GM12878 (cell line): ENCODE measurements around the gene TUBA8. TPM values are rescaled to one million over a fixed set of nuclear protein-coding genes. Genes with fewer than 3 reads are reported as not detected.
"Not testable (repeated sequence)": the region's sequence is repeated elsewhere in the genome, so short reads cannot be mapped to it uniquely, and the experiment has no call there.

ENCODE experiments used
- ATAC-seq: fragments of 200-7000 bp; cut with Tn5 transposase; 3 replicates; pipeline ENCODE4 v1.9.1; 2020; ENCODE audit warnings: mild to moderate bottlenecking, moderate library complexity
- BruUV-seq: library from RNA; stranded (reverse); fragments of 400-500 nt; replicated peaks from 2 replicates; lab custom pipeline; 2021; lab: Mats Ljungman, UMichigan
- CTCF ChIA-PET: fragments of 300-600 bp; sonication (Branson Sonifier 250); formaldehyde crosslinking; extraction: SDS; loops from one replicate; lab custom pipeline; 2021; ENCODE audit warnings: inconsistent platforms; lab: Yijun Ruan, JAX
- POLR2A ChIA-PET: fragments of 350-600 bp; formaldehyde crosslinking; extraction: SDS; loops from one replicate; lab custom pipeline; 2021; ENCODE audit warnings: inconsistent platforms; lab: Charles Lee
- RAD21 ChIA-PET: fragments of 300-600 bp; sonication (Branson Sonifier 250); formaldehyde crosslinking; loops from one replicate; lab custom pipeline; 2023; ENCODE audit warnings: antibody characterized with exemption; ENCODE audit not compliant: unreplicated experiment; lab: Charles Lee
- SMC1A ChIA-PET: fragments of 300-600 bp; sonication (Branson Sonifier 250); formaldehyde crosslinking; loops from one replicate; lab custom pipeline; 2023; ENCODE audit not compliant: unreplicated experiment, uncharacterized antibody; lab: Charles Lee
- DNase-seq: peaks from one replicate; pipeline ENCODE4 v3.0.0-alpha.2; 2011; ENCODE audit warnings: low read depth, low spot score
- FAIRE-seq: peaks from 3 replicates; lab custom pipeline; 2011; peaks lifted over from hg19 to GRCh38; lab: Jason Lieb, UNC
- H2AFZ ChIP-seq: 2 replicates; pipeline ENCODE4 v1.6.0; 2011; ENCODE audit warnings: low read depth, low read length, control low read depth; ENCODE audit not compliant: control insufficient read depth
- H3K27ac ChIP-seq: 2 replicates; pipeline ENCODE4 v1.5.1; 2011; ENCODE audit warnings: control low read depth; ENCODE audit not compliant: control insufficient read depth, insufficient read depth
- H3K27me3 ChIP-seq, 2 experiments: replicated peaks in 1 of 2; 2 replicates each; pipeline versions ENCODE4 v1.6.0 to v1.6.1; 2011; ENCODE audit warnings: low read length in 1 of 2; ENCODE audit not compliant: control insufficient read depth in 2 of 2, insufficient read depth in 2 of 2
- H3K36me3 ChIP-seq, 2 experiments: 2 replicates each; pipeline ENCODE4 v1.5.1; 2011; ENCODE audit warnings: low read length in 1 of 2; ENCODE audit not compliant: control insufficient read depth in 2 of 2, insufficient read depth in 2 of 2
- H3K4me1 ChIP-seq: 2 replicates; pipeline ENCODE4 v1.6.1; 2011; ENCODE audit warnings: mild to moderate bottlenecking, low read length, moderate library complexity, mixed read lengths; ENCODE audit not compliant: control insufficient read depth, insufficient read depth
- H3K4me2 ChIP-seq: 2 replicates; pipeline ENCODE4 v1.6.0; 2011; ENCODE audit warnings: control low read depth; ENCODE audit not compliant: control insufficient read depth, insufficient read depth
- H3K4me3 ChIP-seq: fragments of 200-600 bp; sonication (generic); 2 replicates; pipeline ENCODE4 v1.5.1; 2016
- H3K79me2 ChIP-seq: 2 replicates; pipeline ENCODE4 v1.6.0; 2011; ENCODE audit warnings: low read length; ENCODE audit not compliant: control insufficient read depth, insufficient read depth
- H3K9ac ChIP-seq: 2 replicates; pipeline ENCODE4 v1.8.0; 2011; ENCODE audit warnings: low read length, control low read depth, mixed read lengths; ENCODE audit not compliant: control insufficient read depth, insufficient read depth
- H3K9me3 ChIP-seq: replicated peaks from 3 replicates; pipeline ENCODE4 v1.5.1; 2011; ENCODE audit warnings: mild to moderate bottlenecking, low read length; ENCODE audit not compliant: control insufficient read depth, insufficient read depth
- H4K20me1 ChIP-seq: 2 replicates; pipeline ENCODE4 v1.6.0; 2011; ENCODE audit not compliant: control insufficient read depth, insufficient read depth
- BHLHE40 ChIP-seq, 2 experiments: fragments of 450-650 bp in 1 of 2; IDR thresholded peaks; 2 replicates each; pipeline ENCODE4 v1.6.1; 2011 to 2017; ENCODE audit warnings: low read depth in 2 of 2, borderline replicate concordance in 1 of 2, improper control_type of control experiment in 1 of 2, low read length in 1 of 2, mild to moderate bottlenecking in 1 of 2
- WGBS: methylation state at CpG from one replicate; pipeline ENCODE4 v1.1.6; 2016; ENCODE audit warnings: low lambda C conversion rate; ENCODE audit not compliant: insufficient replicate concordance, insufficient coverage; ENCODE audit errors: missing lambda C conversion rate; 5-methylcytosine and 5-hydroxymethylcytosine counted together
- in situ Hi-C: fragments of 300-500 bp; cut with MboI; formaldehyde crosslinking; loops from 9 replicates; pipeline ENCODE4 v1.14.3; 2018; ENCODE audit warnings: mixed read lengths
- intact Hi-C: fragments of 100-400 bp; cut with micrococcal nuclease; formaldehyde crosslinking; loops from one replicate; pipeline ENCODE4 v1.14.2; 2022; ENCODE audit not compliant: unreplicated experiment
- polyA plus RNA-seq, 11 experiments: library from polyadenylated mRNA; depleted of rRNA in 4 of 11; unstranded in 6 of 11; stranded (reverse) in 5 of 11; fragments of >200 nt; fragmentation: Nextera tagmentation in 4 of 11; fragmentation: Illumina TruSeq in 1 of 11; extraction: Ambion mirVana in 4 of 11; extraction: Trizol in 1 of 11; gene quantifications; 1 replicate in 1 of 11; 2 replicates in 10 of 11; pipeline versions ENCODE4 v1.2.1 to v1.2.3, GENCODE V29; 2011 to 2016; ENCODE audit warnings: inconsistent platforms in 2 of 11, missing spikeins in 2 of 11, low read depth in 1 of 11
- total RNA-seq, 4 experiments: library from RNA; depleted of rRNA in 3 of 4; stranded (reverse); fragments of >200 nt in 3 of 4; fragmentation: Illumina TruSeq in 1 of 4; extraction: Trizol in 1 of 4; gene quantifications; 2 replicates each; pipeline versions ENCODE4 v1.2.1 to v1.2.3, GENCODE V29; 2013 to 2021

The TUBA8 gene
- total and polyA plus RNA-seq, 10 of the 15 experiments (the other 5 are each of a cell fraction or from before 2014, with no cell fraction given), result 2.2 to 30.3 (median 21.0) TPM

DNA sequence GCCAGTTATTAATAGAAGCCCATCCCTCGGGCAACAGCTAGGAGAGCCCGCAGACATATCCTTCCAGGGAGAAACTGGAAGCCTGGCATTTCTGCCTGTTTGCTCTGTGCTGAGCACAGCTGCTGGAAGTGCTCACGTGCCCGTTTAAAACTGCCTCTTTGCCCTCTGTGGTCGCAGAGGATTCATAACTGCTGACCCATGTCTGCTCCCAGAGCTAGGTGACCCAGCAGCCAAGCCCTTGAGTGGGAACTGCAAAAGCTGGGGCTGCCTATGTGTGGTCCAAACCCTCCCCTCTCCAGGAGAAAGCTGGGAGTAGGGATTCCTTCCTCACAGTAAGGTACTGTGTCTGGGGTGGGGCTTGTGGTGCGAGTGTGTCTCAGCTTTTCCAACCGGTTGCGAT is 54.0 kb downstream of the TUBA8 start:
- FAIRE-seq, H3K9ac ChIP-seq, H3K4me1 ChIP-seq, H3K4me2 ChIP-seq, H3K27ac ChIP-seq, H3K36me3 ChIP-seq, BruUV-seq, intact Hi-C loops, H3K9me3 ChIP-seq, DNase-seq, H4K20me1 ChIP-seq, CTCF ChIA-PET, in situ Hi-C loops, H3K4me3 ChIP-seq, POLR2A ChIA-PET, H3K27me3 ChIP-seq, H3K79me2 ChIP-seq, H2AFZ ChIP-seq: not testable (repeated sequence)
- ChIA-PET SMC1A (interaction anchor here (1.0 to 1.3 kb wide), 2 partner anchors 12 to 15 kb away, joined by 4 to 5 read pairs; partner anchors contain the start of gene USP18), RAD21 (interaction anchor here (0.9 kb wide), 1 partner anchor 15 kb away, joined by 3 read pairs; the partner anchor contains the start of gene USP18)
- ATAC-seq, result peak; percentile 66
- TF ChIP-seq BHLHE40 (IDR thresholded peaks at IDR 0.05; ENCODE audit: borderline replicate concordance in 1 of 2, low read depth in 2 of 2, low read length in 1 of 2), result peak in 1 of 2 experiments; percentile 46; a peak in 1 of 4 replicates
- WGBS, result 24% methylated on average over 6 of the region's 8 CpGs

- BruUV-seq, RAD21 ChIA-PET, in situ Hi-C loops, H3K4me1 ChIP-seq, H3K27ac ChIP-seq, H4K20me1 ChIP-seq, H3K4me2 ChIP-seq, FAIRE-seq, H3K4me3 ChIP-seq, H3K36me3 ChIP-seq, H3K27me3 ChIP-seq, DNase-seq, ATAC-seq, H3K9ac ChIP-seq, H3K9me3 ChIP-seq, CTCF ChIA-PET, H2AFZ ChIP-seq, SMC1A ChIA-PET, H3K79me2 ChIP-seq, POLR2A ChIA-PET, intact Hi-C loops: not testable (repeated sequence)
- 18% methylated on average over 2 of the region's 7 CpGs for WGBS
Measured at GRCh38 chr22:18165356-18165755, 54.7 kb downstream of the TUBA8 start.

DNA sequence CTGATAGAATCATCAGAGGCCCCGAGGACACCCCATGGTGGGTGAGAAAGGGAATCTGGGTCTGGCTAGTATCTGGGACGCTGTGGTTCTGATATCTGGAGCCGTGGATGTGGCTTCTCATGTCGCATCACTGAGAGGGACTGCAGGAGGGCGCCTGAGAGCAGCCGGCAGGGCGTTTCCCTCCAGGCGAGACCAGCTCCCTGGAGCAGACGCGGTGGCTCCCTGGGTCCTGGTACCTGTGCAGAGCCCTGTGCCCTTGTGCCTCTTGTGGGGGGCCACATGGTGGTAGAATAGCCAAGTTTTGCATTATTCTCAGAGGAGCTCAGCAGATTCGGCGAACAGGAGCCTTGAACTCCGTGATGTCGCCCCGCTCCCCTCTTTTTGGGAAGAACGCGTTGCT is 59.7 kb downstream of the TUBA8 start:
- POLR2A ChIA-PET, H3K36me3 ChIP-seq, CTCF ChIA-PET, in situ Hi-C loops, SMC1A ChIA-PET, H3K27ac ChIP-seq, H3K4me3 ChIP-seq, H3K9me3 ChIP-seq, DNase-seq, H3K27me3 ChIP-seq, BruUV-seq, H3K4me1 ChIP-seq, H3K9ac ChIP-seq, intact Hi-C loops, H2AFZ ChIP-seq, H3K4me2 ChIP-seq, FAIRE-seq, H3K79me2 ChIP-seq, RAD21 ChIA-PET, H4K20me1 ChIP-seq, ATAC-seq: not testable (repeated sequence)
- WGBS, result 87% methylated on average over 17 of the region's 17 CpGs

DNA sequence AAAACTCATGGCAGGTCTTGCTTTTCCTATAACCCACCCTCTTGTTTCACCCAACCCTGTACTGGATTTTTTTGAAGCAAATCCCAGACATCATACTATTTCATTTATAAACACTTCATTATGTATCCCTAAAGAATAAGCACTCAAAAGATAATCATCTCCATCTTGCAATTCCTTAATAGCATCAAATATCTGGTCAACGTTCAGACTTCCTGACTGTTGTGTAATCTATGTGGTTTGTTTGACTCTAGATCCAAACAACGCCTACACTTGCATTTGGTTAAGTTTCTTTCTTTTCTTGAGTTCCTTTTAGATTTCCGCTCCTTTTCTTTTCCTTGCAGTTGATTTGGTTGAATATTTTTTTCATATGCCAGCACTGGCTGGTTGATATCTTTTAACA is 61.6 kb downstream of the TUBA8 start:
- CTCF ChIA-PET, POLR2A ChIA-PET, H4K20me1 ChIP-seq, FAIRE-seq, intact Hi-C loops, DNase-seq, SMC1A ChIA-PET, ATAC-seq, H3K27ac ChIP-seq, H3K4me2 ChIP-seq, H2AFZ ChIP-seq, H3K4me3 ChIP-seq, H3K9me3 ChIP-seq, H3K9ac ChIP-seq, H3K36me3 ChIP-seq, H3K79me2 ChIP-seq, in situ Hi-C loops, H3K27me3 ChIP-seq, H3K4me1 ChIP-seq, RAD21 ChIA-PET: not testable (repeated sequence)
- TSS peak; percentile 40 for BruUV-seq
- 80% methylated on average over 1 of the region's 3 CpGs for WGBS
